Large intestine (tissue), 3 donors: ENCODE results near the gene MGRN1. TPM values are rescaled to one million over a fixed set of nuclear protein-coding genes. Genes with fewer than 3 reads are reported as not detected.

Source experiments
- DNase-seq, 2 donors: peaks; one replicate each; pipeline versions ENCODE4 v3.0.0 to v3.0.0-alpha.2; 2013
- H3K27ac ChIP-seq: one replicate; pipeline ENCODE4 v1.5.1; 2013; ENCODE audit warnings: low read length
- H3K27me3 ChIP-seq: 2 replicates; pipeline ENCODE4 v1.6.1; 2013; ENCODE audit warnings: low read length; ENCODE audit not compliant: control insufficient read depth, insufficient read depth
- H3K36me3 ChIP-seq: 2 replicates; pipeline ENCODE4 v1.6.1; 2013; ENCODE audit warnings: low read length; ENCODE audit not compliant: control insufficient read depth, insufficient read depth
- H3K4me1 ChIP-seq: one replicate; pipeline ENCODE4 v1.6.1; 2013; ENCODE audit warnings: low read length; ENCODE audit not compliant: control insufficient read depth, insufficient read depth
- H3K4me3 ChIP-seq: one replicate; pipeline ENCODE4 v1.5.1; 2013; ENCODE audit warnings: low read length
- H3K9me3 ChIP-seq: one replicate; pipeline ENCODE4 v1.6.1; 2013; ENCODE audit warnings: mild to moderate bottlenecking, low read depth, low read length, moderate library complexity; ENCODE audit not compliant: control insufficient read depth
- WGBS: methylation state at CpG from one replicate; pipeline ENCODE4 v1.1.5; 2013; ENCODE audit warnings: low lambda C conversion rate; ENCODE audit not compliant: insufficient coverage; 5-methylcytosine and 5-hydroxymethylcytosine counted together
- polyA plus RNA-seq: library from polyadenylated mRNA; unstranded; fragments of 120-200 nt; gene quantifications from one replicate; pipeline ENCODE4 v1.2.1, GENCODE V29; 2013

Gene MGRN1
- polyA plus RNA-seq, 1 donor: 52.9 TPM

GRCh38 chr16:4700997-4701743 is 76.5 kb downstream of the MGRN1 start:
- no peak overlapping the region for H3K4me3 ChIP-seq

GRCh38 chr16:4701791-4702465 is 77.3 kb downstream of the MGRN1 start:
- peak; percentile 63 to 71 for DNase-seq
- H3K27ac ChIP-seq: peak overlapping the region; percentile 82
- H3K36me3 ChIP-seq: peaks cover 76% of the 10 kb centered on the region
- WGBS: no CpG with 5 or more reads among the region's 17 CpGs
- no peak overlapping the region for H3K4me3 ChIP-seq
- peaks cover 20% of the 10 kb centered on the region for H3K4me1 ChIP-seq
- no peaks in the 10 kb centered on the region for H3K9me3 ChIP-seq
- H3K27me3 ChIP-seq: no peaks in the 10 kb centered on the region

More at GRCh38 chr16:4700997-4701743, 76.5 kb downstream of the MGRN1 start:
- 80% methylated on average over 1 of the region's 33 CpGs for WGBS
- peaks cover 77% of the 10 kb centered on the region for H3K36me3 ChIP-seq
- H3K27ac ChIP-seq: no peak overlapping the region
- H3K4me1 ChIP-seq: peaks cover 27% of the 10 kb centered on the region
- H3K27me3 ChIP-seq: no peaks in the 10 kb centered on the region
- H3K9me3 ChIP-seq: no peaks in the 10 kb centered on the region
- no peak for DNase-seq

- peaks cover 20% of the 10 kb centered on the region for H3K4me1 ChIP-seq
- DNase-seq: peak in 1 of 2 donors; percentile 43
- H3K4me3 ChIP-seq: no peak overlapping the region
- peaks cover 73% of the 10 kb centered on the region for H3K36me3 ChIP-seq
- no peaks in the 10 kb centered on the region for H3K9me3 ChIP-seq
- H3K27me3 ChIP-seq: no peaks in the 10 kb centered on the region
- H3K27ac ChIP-seq: peak overlapping the region; percentile 82
- WGBS: no CpG with 5 or more reads among the region's 7 CpGs
These were observed 77.8 kb downstream of the MGRN1 start for GRCh38 chr16:4702466-4702808.

GRCh38 chr16:4703906-4704305 is 79.3 kb downstream of the MGRN1 start:
- no CpG with 5 or more reads among the region's 7 CpGs for WGBS
- H3K27ac ChIP-seq: no peak overlapping the region
- no peaks in the 10 kb centered on the region for H3K27me3 ChIP-seq
- H3K4me1 ChIP-seq: peaks cover 20% of the 10 kb centered on the region
- no peak for DNase-seq
- H3K4me3 ChIP-seq: no peak overlapping the region
- H3K36me3 ChIP-seq: peaks cover 60% of the 10 kb centered on the region
- no peaks in the 10 kb centered on the region for H3K9me3 ChIP-seq

- Histone ChIP-seq H3K4me1 (peaks cover 20% of the 10 kb centered on the region), H3K4me3 (no peak overlapping the region), H3K9me3 (no peaks in the 10 kb centered on the region), H3K27me3 (no peaks in the 10 kb centered on the region), H3K36me3 (peaks cover 54% of the 10 kb centered on the region), H3K27ac (no peak overlapping the region)
- DNase-seq: no peak
- no CpG with 5 or more reads among the region's 8 CpGs for WGBS
These were observed 79.9 kb downstream of the MGRN1 start for GRCh38 chr16:4704491-4704890.

GRCh38 chr16:4704913-4705312 is 80.3 kb downstream of the MGRN1 start:
- no CpG with 5 or more reads among the region's 14 CpGs for WGBS
- Histone ChIP-seq H3K27me3 (no peaks in the 10 kb centered on the region), H3K9me3 (no peaks in the 10 kb centered on the region), H3K27ac (no peak overlapping the region), H3K36me3 (peaks cover 50% of the 10 kb centered on the region), H3K4me3 (no peak overlapping the region), H3K4me1 (peaks cover 20% of the 10 kb centered on the region)
- DNase-seq: no peak

GRCh38 chr16:4706871-4707270 is 82.2 kb downstream of the MGRN1 start:
- peaks cover 40% of the 10 kb centered on the region for H3K36me3 ChIP-seq
- WGBS: no CpG with 5 or more reads among the region's 7 CpGs
- H3K27me3 ChIP-seq: no peaks in the 10 kb centered on the region

GRCh38 chr16:4709481-4709880 is 84.9 kb downstream of the MGRN1 start:
- Histone ChIP-seq H3K9me3 (no peaks in the 10 kb centered on the region), H3K4me3 (no peak overlapping the region), H3K27ac (no peak overlapping the region), H3K4me1 (no peaks in the 10 kb centered on the region), H3K27me3 (no peaks in the 10 kb centered on the region), H3K36me3 (peaks cover 40% of the 10 kb centered on the region)
- no CpG with 5 or more reads among the region's 4 CpGs for WGBS
- DNase-seq: no peak

More at GRCh38 chr16:4706871-4707270, 82.2 kb downstream of the MGRN1 start:
- no peak for DNase-seq
- Histone ChIP-seq H3K4me1 (peaks cover 12% of the 10 kb centered on the region), H3K4me3 (no peak overlapping the region), H3K27ac (no peak overlapping the region), H3K9me3 (no peaks in the 10 kb centered on the region)

- H3K9me3 ChIP-seq: no peaks in the 10 kb centered on the region
- no peak overlapping the region for H3K4me3 ChIP-seq
- H3K36me3 ChIP-seq: peaks cover 24% of the 10 kb centered on the region
- no peak overlapping the region for H3K27ac ChIP-seq
- no peak for DNase-seq
- no peaks in the 10 kb centered on the region for H3K4me1 ChIP-seq
- no peaks in the 10 kb centered on the region for H3K27me3 ChIP-seq
- 100% methylated on average over 1 of the region's 18 CpGs for WGBS
These were observed 89.3 kb downstream of the MGRN1 start for GRCh38 chr16:4713663-4714501.

- Histone ChIP-seq H3K4me1 (no peaks in the 10 kb centered on the region), H3K27me3 (no peaks in the 10 kb centered on the region), H3K36me3 (peaks cover 24% of the 10 kb centered on the region), H3K27ac (no peak overlapping the region), H3K9me3 (no peaks in the 10 kb centered on the region), H3K4me3 (no peak overlapping the region)
- DNase-seq: no peak
- WGBS: no CpG with 5 or more reads among the region's 2 CpGs
These were observed 90.4 kb downstream of the MGRN1 start for GRCh38 chr16:4714996-4715395.
